Neural progenitor cell (in vitro differentiated cells): ENCODE data around the gene TBC1D2B.

ENCODE experiments used
- EZH2 ChIP-seq: fragments of 200-600 bp; sonication (generic); IDR thresholded peaks from 2 replicates; pipeline ENCODE4 v1.6.1; 2017; ENCODE audit warnings: antibody characterized with exemption, mild to moderate bottlenecking, moderate library complexity
- EZH2phosphoT487 ChIP-seq: fragments of 200-600 bp; sonication (generic); IDR thresholded peaks from 2 replicates; pipeline ENCODE4 v1.6.1; 2017; ENCODE audit warnings: antibody characterized with exemption

- TF ChIP-seq EZH2phosphoT487 = no peak
- no peak for TF ChIP-seq EZH2
Measured at GRCh38 chr15:78098131-78098755, 20.7 kb upstream of the TBC1D2B start.
